ENCODE results near the gene JPH4. TPM values are rescaled to one million over a fixed set of nuclear protein-coding genes. Genes with fewer than 3 reads are reported as not detected.

The JPH4 gene
- total and polyA plus RNA-seq, 8 donors: 0.15 to 1.1 (median 0.47) TPM; not detected in 2

DNA sequence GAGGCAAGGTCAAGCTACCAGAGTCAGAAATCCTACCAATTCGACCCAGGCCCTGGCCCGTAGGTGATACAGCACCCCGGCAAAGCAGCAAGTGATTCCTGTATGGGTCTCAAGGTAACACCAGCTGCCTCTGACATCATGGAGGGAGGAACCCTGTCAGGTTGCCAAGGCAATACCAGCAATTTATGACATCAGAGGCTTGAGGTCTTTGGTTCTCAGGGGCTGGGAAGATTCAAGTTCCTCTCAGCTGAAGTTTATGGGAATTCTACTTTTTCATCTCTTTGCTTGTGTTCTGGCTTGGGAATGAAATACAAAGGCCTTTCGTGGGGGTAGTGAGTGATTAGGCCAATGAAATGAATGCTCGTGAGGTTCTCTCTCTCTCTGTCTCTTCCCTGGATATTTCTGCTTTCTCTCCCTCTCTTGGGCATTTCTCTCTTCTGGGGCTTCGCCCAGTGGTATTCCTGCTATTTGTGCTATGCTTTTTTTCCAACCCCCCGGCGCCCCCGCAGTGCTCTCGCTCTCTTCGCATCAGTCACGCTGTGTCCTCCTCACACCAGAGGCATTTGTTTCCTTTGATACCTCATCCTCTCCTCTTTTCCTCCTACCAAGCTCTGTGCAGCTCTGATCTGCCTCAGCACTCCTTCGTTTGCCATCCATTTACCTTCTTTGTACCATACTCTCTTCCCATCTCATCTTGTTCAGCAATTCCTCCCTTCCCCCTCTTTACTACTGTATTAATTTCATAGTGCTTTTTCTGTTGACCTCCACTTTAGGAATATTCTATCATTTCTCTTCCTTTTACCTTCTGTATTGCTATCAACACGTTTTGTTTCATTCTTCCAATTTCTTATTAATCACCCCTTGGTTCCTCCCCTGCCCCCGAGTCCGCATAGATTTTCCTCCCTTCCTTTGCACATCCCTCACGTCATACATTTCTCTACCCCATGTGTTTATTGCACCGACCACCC lies 30.0 kb downstream of the JPH4 start:
- 65 to 76% (median 71%) methylated on average over 18 of the region's 18 CpGs for WGBS, 5 donors
- TF ChIP-seq, protein P1, sequence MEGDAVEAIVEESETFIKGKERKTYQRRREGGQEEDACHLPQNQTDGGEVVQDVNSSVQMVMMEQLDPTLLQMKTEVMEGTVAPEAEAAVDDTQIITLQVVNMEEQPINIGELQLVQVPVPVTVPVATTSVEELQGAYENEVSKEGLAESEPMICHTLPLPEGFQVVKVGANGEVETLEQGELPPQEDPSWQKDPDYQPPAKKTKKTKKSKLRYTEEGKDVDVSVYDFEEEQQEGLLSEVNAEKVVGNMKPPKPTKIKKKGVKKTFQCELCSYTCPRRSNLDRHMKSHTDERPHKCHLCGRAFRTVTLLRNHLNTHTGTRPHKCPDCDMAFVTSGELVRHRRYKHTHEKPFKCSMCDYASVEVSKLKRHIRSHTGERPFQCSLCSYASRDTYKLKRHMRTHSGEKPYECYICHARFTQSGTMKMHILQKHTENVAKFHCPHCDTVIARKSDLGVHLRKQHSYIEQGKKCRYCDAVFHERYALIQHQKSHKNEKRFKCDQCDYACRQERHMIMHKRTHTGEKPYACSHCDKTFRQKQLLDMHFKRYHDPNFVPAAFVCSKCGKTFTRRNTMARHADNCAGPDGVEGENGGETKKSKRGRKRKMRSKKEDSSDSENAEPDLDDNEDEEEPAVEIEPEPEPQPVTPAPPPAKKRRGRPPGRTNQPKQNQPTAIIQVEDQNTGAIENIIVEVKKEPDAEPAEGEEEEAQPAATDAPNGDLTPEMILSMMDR (IDR thresholded peaks at IDR 0.05): no peak
- H3K27me3 ChIP-seq: peaks cover 0 to 13% (median 0%) of the 10 kb centered on the region in 3 donors
- H3K36me3 ChIP-seq: no peaks in the 10 kb centered on the region
- no peak overlapping the region for H3K27ac ChIP-seq
- H3K4me3 ChIP-seq: no peak overlapping the region
- peaks cover 10 to 31% (median 18%) of the 10 kb centered on the region in 4 donors for H3K4me1 ChIP-seq
- no peaks in the 10 kb centered on the region for H3K9me3 ChIP-seq
- intact Hi-C loops (cut with DNase I; ENCODE audit: low total_unique reads): no loop called here
- DNase-seq: peak in 1 of 2 donors; percentile 59

DNA sequence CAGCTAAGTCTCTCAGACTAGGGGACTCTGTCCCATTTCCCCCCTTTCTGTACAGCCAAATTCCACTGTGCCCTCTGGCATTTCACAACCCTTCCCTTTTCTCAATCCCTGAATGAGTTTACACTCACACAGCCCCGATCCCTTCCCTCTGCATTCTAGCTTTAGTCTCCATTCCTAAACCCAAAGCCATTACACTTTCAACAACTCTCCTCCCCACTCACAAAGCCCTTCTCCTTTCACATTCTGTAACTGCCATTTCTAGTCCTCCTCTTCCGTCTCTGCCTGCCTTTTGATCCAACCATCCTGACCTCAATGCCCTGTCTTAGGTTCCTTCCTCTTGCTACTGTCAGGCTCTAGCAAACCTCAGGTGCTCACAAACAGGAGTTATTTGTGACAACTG lies 30.7 kb downstream of the JPH4 start:
- intact Hi-C loops (cut with DNase I; ENCODE audit: low total_unique reads): no loop called here
- Histone ChIP-seq H3K27ac (no peak overlapping the region), H3K9me3 (no peaks in the 10 kb centered on the region), H3K4me1 (peaks cover 10 to 31% (median 18%) of the 10 kb centered on the region in 4 donors), H3K36me3 (no peaks in the 10 kb centered on the region), H3K4me3 (no peak overlapping the region), H3K27me3 (peaks cover 0 to 13% (median 0%) of the 10 kb centered on the region in 3 donors)
- TF ChIP-seq POLR2A (IDR thresholded peaks at IDR 0.05) (no peak), POLR2AphosphoS5 (IDR thresholded peaks at IDR 0.05) (no peak), EP300 (IDR thresholded peaks at IDR 0.05) (no peak)
- TF ChIP-seq, protein P1 (IDR thresholded peaks at IDR 0.05): no peak
- no peak for DNase-seq
- 75 to 85% (median 83%) methylated on average over 2 of the region's 2 CpGs for WGBS, 5 donors

DNA sequence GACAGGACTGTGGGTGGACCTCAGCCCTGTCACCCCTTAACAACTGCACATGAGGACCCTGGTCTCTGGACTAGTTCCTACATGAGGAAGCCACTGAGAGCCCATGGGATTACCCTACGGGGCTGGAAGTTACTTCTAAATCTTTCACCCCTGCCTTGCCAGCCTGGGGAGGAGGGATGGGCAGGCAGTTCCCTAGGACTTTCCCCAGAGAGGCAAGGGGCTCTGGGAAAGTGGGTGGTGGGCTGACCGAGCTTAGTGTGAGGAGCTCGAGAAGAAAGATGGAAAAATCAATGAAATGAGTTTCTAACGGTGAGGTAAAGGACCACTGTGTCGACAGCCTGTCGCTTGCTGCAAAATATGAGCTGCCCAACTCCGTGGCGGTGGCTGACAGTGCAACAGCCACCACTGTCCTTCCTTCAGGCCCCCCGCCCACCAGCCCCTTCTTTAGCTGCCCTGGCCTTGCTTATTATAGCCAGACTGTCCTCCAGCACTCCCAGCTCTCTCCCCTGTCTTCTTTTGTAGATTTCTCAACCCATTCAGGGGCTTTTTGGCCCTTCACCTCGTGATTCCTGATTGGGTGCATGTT lies 32.0 kb downstream of the JPH4 start:
- TF ChIP-seq POLR2A (IDR thresholded peaks at IDR 0.05) (no peak), EP300 (IDR thresholded peaks at IDR 0.05) (no peak), POLR2AphosphoS5 (IDR thresholded peaks at IDR 0.05) (no peak)
- TF ChIP-seq, protein P1 (IDR thresholded peaks at IDR 0.05): no peak
- Histone ChIP-seq H3K27ac (no peak overlapping the region), H3K4me1 (peaks cover 10 to 22% (median 12%) of the 10 kb centered on the region in 4 donors), H3K4me3 (no peak overlapping the region), H3K9me3 (no peaks in the 10 kb centered on the region), H3K27me3 (peaks cover 0 to 13% (median 0%) of the 10 kb centered on the region in 3 donors), H3K36me3 (no peaks in the 10 kb centered on the region)
- 75 to 82% (median 77%) methylated on average over 10 of the region's 10 CpGs for WGBS, 5 donors
- intact Hi-C loops (cut with DNase I; ENCODE audit: low total_unique reads): no loop called here
- DNase-seq: no peak

DNA sequence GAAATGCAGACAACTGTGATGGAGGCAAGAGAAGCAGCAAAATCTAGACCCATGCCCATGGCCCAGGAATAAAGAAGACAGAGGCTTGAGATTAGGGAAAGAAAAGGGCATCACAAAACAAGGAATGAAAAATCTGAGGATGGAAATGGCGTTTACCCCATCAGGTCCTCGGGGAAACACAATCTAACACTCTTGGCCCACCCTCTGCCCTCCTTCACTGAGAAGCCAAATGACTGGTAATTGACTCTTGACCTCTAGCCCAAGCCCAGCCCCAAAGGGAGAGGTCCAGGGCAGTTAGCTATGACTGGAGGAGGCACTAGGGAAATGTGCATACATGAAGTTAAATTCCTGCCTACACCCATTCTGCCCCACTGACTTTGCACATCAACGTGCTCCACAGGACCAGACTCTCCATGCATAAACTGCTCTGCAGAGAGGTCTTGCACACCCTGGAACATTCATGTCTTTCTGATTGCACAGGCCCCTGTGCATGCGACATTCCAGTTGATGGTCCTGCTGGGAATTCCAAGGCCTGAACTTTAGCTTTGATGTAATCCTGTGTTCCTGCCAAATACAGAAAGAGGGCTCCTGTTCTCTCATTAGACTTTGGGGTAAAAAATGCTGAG lies 32.7 kb downstream of the JPH4 start:
- H3K36me3 ChIP-seq: no peaks in the 10 kb centered on the region
- no peaks in the 10 kb centered on the region for H3K9me3 ChIP-seq
- H3K27ac ChIP-seq: peak overlapping the region in 1 of 5 donors; percentile 3
- DNase-seq: no peak
- TF ChIP-seq EP300 (IDR thresholded peaks at IDR 0.05) (no peak), POLR2AphosphoS5 (IDR thresholded peaks at IDR 0.05) (no peak), POLR2A (IDR thresholded peaks at IDR 0.05) (no peak)
- TF ChIP-seq, protein P1 (IDR thresholded peaks at IDR 0.05): no peak
- no peak overlapping the region for H3K4me3 ChIP-seq
- peaks cover 4 to 20% (median 10%) of the 10 kb centered on the region in 4 donors for H3K4me1 ChIP-seq
- peaks cover 0 to 13% (median 0%) of the 10 kb centered on the region in 3 donors for H3K27me3 ChIP-seq
- 82 to 89% (median 86%) methylated on average over 4 of the region's 4 CpGs for WGBS, 5 donors
- intact Hi-C loops (cut with DNase I; ENCODE audit: low total_unique reads): no loop called here

All from stomach (tissue), 9 donors.